Posterior vena cava (tissue), 2 donors: ENCODE results near the gene LCE1A. TPM values are rescaled to one million over a fixed set of nuclear protein-coding genes. Genes with fewer than 3 reads are reported as not detected.

Experiments
- DNase-seq: peaks from one replicate; pipeline ENCODE4 v3.0.0-alpha.2; 2020; ENCODE audit warnings: low spot score
- intact Hi-C, 2 donors: fragments of 100-400 bp; cut with DNase I; formaldehyde crosslinking; loops; one replicate each; pipeline versions ENCODE4 v1.14.1 to v1.14.2; 2022 to 2023
- total RNA-seq, 2 donors: library from RNA; stranded (reverse); fragmentation: NEBNext Ultra II Directional; extraction: Animal tissue kit (Norgen Biotek cat#: 25700); gene quantifications; one replicate each; pipeline ENCODE4 v1.2.1, GENCODE V29; 2021
- donor health status: DM: yes; HTN: yes; CAD: no.
- donor health status: DM: yes; HTN: yes; CAD: no.

LCE1A gene
- total RNA-seq, 2 donors from 2014 or later, result not detected

DNA sequence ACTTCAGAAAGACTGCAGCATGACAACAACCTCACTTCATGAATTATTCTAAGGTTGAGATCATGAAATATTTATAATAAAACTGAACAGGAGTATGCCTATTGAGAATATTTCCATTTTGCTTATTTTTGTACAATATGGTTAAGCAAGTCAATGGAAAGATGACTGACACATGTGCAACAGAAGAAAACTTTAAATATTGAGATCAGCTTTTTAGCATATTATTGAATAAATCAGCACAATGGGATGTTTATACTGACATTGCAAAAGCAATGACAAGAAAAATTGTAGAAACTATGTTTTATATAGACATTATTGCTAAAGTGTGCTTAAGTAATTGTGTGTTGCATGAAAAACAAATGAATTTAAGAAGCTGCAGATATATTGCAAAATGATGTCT, 37.2 kb downstream of the LCE1A start:
- intact Hi-C loops, result no loop called here
- DNase-seq, result no peak

DNA sequence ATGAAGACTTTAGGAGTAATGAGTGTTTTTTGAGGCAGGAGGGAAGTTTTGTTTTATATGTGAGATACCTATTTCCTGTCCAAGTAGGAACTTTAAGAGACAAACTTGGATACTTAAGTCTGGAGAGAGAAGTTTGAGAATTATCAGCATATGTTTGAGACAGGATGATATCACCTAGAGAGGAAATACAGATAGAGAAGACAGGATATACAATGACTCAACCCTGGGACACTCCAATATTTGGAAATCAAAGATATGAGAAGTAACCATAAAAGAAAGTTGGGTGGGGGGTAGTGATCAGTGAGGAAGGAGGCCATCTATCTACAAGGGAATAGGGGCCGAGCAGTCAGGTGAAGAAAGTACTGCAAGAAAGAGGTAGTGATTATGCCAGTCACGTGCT, 39.0 kb downstream of the LCE1A start:
- no peak for DNase-seq
- intact Hi-C loops, result no loop called here

DNA sequence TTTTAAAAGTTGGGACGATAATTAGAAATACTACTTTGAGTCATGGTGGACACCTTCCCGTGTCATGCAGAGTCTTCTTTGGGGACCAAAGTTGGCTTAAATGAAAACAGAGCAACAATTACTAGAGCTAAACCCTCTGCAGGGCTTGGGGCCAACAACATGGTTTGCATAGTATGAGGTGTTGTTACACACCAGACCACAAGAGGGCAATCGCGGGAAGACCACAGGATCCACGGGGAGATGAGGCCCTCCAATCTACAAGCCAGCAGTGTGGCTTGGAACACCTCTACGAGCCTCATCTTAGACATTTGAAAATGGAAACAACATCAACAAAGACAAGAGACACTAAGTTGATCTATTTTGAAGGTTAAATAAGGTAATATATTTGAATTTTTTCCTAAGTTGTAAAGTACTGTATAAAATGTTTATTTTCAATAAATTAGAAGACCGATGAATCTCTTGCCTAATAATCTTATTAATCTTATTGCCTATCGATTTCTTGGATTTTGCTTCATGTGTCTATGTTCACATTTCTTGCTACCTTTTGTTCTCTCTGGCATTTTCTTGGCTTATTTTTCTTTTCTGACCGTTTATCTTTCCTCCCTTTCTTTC, 42.6 kb downstream of the LCE1A start:
- intact Hi-C loops, result no loop called here
- no peak for DNase-seq

DNA sequence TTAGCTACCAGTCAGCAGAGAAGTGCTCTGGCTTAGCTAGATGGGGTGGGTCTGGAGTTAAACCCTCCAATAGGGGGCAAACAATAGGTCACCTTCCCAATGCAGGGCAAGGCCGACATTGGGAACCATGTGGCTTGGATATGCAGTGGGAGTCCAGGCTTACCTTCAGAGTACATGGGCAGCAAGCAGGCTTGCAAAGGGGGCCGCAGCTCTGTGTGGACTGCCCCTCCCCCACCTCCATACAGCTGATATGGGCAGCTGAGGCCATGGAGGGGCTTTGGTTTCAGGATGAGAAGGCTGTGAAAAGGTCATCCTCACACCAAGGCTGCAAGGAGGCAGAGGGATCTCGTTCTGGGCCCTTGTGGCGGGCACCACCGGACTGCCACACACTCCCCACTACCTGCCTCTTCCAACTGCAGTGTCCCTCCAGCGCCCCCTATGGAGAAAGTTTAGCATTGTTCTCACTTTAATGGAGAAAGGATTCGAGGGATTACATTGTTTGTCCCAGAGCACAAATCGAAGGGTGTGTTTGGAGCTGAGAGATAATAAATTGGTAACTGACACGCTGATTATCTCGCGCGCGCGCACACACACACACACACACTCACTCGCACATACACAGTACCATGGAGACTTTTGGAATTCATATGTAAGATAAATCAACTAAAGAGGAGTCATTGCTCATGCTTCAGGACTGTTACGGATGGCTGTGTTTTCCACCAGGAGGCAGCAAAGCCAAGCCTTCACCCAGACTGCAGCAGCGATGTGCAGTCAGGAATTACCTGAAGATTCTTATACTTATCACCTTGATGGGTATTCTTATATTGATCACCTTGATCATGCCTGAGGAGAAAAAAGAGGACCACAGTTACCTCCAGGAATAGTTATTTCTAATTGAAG, 43.8 kb downstream of the LCE1A start:
- no peak for DNase-seq
- intact Hi-C loops, result no loop called here

DNA sequence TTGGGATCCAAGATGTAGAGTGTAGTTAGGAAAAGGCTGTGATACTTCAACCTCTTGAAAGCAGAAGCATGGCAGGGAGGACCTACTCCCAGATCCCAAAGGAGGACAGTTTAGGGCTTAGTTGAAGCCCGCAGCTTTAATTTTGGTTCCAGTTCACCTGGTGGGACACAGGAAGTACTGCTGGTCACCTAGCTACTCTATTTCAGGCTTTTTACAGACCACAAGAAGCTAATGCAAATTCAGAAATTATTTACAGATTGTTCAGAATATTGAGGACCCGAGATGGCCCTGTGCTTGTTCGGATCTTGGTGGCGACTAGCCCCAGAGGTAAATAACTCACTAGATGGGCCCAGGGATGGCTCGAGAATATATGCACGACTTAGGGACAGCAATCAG, 44.5 kb downstream of the LCE1A start:
- no peak for DNase-seq
- intact Hi-C loops, result no loop called here

DNA sequence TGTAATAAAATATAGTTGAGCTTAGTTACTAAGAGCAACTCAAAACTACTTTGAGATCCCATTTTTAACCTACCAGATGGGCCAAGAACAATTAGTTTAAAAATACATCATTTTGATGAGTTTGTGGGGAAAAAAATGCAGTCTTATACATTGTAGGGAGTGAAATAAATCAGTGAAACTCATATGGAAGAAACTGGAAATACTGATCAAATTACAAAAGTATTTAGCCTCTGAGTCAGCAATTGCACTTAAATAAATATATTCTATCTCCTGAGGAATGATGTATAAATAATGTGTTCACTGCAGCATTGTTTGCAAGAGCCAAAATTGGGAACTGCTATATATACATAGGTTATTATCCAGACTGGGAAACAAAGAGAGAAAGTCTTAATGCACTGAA, 46.2 kb downstream of the LCE1A start:
- no peak for DNase-seq
- intact Hi-C loops, result no loop called here

DNA sequence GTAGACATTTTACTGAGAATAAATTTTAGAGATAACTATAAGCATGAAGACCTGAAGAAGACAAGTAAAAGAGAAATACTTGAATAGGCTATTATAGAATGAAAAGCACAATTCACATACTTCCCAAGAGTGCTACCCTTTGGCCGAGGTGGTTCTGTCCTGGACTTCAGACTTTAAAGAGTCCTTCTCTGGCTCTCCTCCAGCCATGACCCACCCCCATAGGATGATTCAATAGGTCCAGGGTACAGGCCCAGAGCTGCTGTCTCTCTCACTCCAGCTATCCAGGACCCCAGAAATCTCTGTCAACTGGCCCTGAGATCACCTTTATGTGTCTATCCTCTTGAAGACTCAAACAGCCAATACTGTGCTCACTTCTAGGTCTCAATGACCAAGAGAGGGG, 49.6 kb downstream of the LCE1A start:
- DNase-seq, result no peak
- intact Hi-C loops, result no loop called here

Other genes with a start within 250 kb of the LCE1A start
- gene LCE3D, start 247.0 kb upstream of the LCE1A start, total RNA-seq, result not detected
- not detected for gene LCE3C, start 227.2 kb upstream of the LCE1A start, total RNA-seq
- not detected for gene LCE3B, start 213.7 kb upstream of the LCE1A start, total RNA-seq
- not detected for gene LCE3A, start 204.4 kb upstream of the LCE1A start, total RNA-seq
- gene LCE2D, start 164.1 kb upstream of the LCE1A start, total RNA-seq, result not detected
- not detected for gene LCE2C, start 152.2 kb upstream of the LCE1A start, total RNA-seq
- gene LCE2B, start 141.3 kb upstream of the LCE1A start, total RNA-seq, result not detected
- gene LCE2A, start 129.1 kb upstream of the LCE1A start, total RNA-seq, result not detected
- not detected for gene LCE4A, start 119.3 kb upstream of the LCE1A start, total RNA-seq
- not detected for gene KPRP, start 69.4 kb upstream of the LCE1A start, total RNA-seq
- not detected for gene LCE1F, start 52.3 kb upstream of the LCE1A start, total RNA-seq
- gene LCE1E, start 41.2 kb upstream of the LCE1A start, total RNA-seq, result not detected
- gene LCE1D, start 30.8 kb upstream of the LCE1A start, total RNA-seq, result not detected
- not detected for gene LCE1C, start 20.8 kb upstream of the LCE1A start, total RNA-seq
- not detected for gene LCE1B, start 15.5 kb upstream of the LCE1A start, total RNA-seq
- not detected for gene LCE6A, start 15.4 kb downstream of the LCE1A start, total RNA-seq
- gene LCE7A, start 32.5 kb downstream of the LCE1A start, total RNA-seq, result not detected
- not detected for gene SMCP, start 50.8 kb downstream of the LCE1A start, total RNA-seq
- gene IVL, start 81.1 kb downstream of the LCE1A start, total RNA-seq, result not detected
- gene SPRR5, start 119.7 kb downstream of the LCE1A start, total RNA-seq, result not detected
- gene SPRR4, start 143.2 kb downstream of the LCE1A start, total RNA-seq, result not detected
- gene SPRR1A, start 156.6 kb downstream of the LCE1A start, total RNA-seq, result not detected
- not detected for gene SPRR3, start 174.3 kb downstream of the LCE1A start, total RNA-seq
- not detected for gene SPRR1B, start 203.7 kb downstream of the LCE1A start, total RNA-seq
- not detected for gene SPRR2D, start 213.6 kb downstream of the LCE1A start, total RNA-seq
- not detected for gene SPRR2A, start 230.0 kb downstream of the LCE1A start, total RNA-seq
- gene SPRR2B, start 244.1 kb downstream of the LCE1A start, total RNA-seq, result not detected